ENCODE data around the gene MDK. TPM values are rescaled to one million over a fixed set of nuclear protein-coding genes. Genes with fewer than 3 reads are reported as not detected.

MDK gene
- total RNA-seq = 331 and 336 TPM in 2 replicates
- polyA plus RNA-seq = 893 and 985 TPM in 2 replicates
- polyA plus RNA-seq (2011; cell fraction: cytosol; rRNA removed) = 1,084 and 1,357 TPM in 2 replicates
- polyA plus RNA-seq (2011; cell fraction: nucleus; rRNA removed) = 265 and 313 TPM in 2 replicates
- 568 and 909 TPM in 2 replicates for polyA plus RNA-seq (2012)
- 140 and 146 TPM in 2 replicates for polyA minus RNA-seq
- not detected for polyA minus RNA-seq (2011; cell fraction: cytosol; rRNA and poly(A)+ RNA removed)
- polyA minus RNA-seq (2011; cell fraction: nucleus; rRNA and poly(A)+ RNA removed) = 15.5 and 33.7 TPM in 2 replicates
- Bru-seq, nascent RNA = percentile 73 among the genes with signal in this experiment
- percentile 94 among the genes with signal in this experiment for BruChase-seq, experiment 1, labeled RNA remaining after a 6-hour chase
- percentile 82 among the genes with signal in this experiment for BruChase-seq, experiment 2, labeled RNA remaining after a 2-hour chase
- long read RNA-seq, transcript MDK-206 (4 exons, 1,026 nt) = minor isoform, 79 of 945 reads
- long read RNA-seq, transcript MDK-203 (5 exons, 828 nt) = major isoform, 758 of 945 reads
- long read RNA-seq, transcript MDK-205 (5 exons, 1,166 nt) = minor isoform, 23 of 945 reads
- long read RNA-seq, transcript MDK-202 (5 exons, 951 nt) = minor isoform, 10 of 945 reads
- long read RNA-seq, partial matches to known transcripts = 27 of 945 reads
- long read RNA-seq, other reads (novel, unspliced or antisense) = 44 of 945 reads

GRCh38 chr11:46381048-46381818, at the start of gene MDK:
Gene MDK (plus strand): TSS chr11:46381669. CDS start chr11:46382058, 389 bp downstream.
- DNase-seq (ENCODE audit: low read depth, low spot score) (peak; percentile 37), FAIRE-seq (no peak)
- H3K4me3 ChIP-seq (replicated peaks in 1 of 3; ENCODE audit: insufficient read depth in 1 of 3, low read depth in 1 of 3, low read length in 3 of 3) = peak within 1 kb of the TSS; percentile 63 to 84 (median 72)
- H3K4me2 ChIP-seq (ENCODE audit: insufficient read depth, low read length) = peak within 1 kb of the TSS; percentile 81
- no peaks in the 10 kb centered on the region for H3K79me2 ChIP-seq (ENCODE audit: control insufficient read depth, insufficient read depth, low read length)
- H3K9me1 ChIP-seq (replicated peaks; ENCODE audit: control insufficient read depth, extremely low read depth, insufficient read depth, low read length) = no peaks in the 10 kb centered on the region
- H3K27me3 ChIP-seq (ENCODE audit: control insufficient read depth in 2 of 2, insufficient read depth in 2 of 2, low read length in 2 of 2) = no peaks in the 10 kb centered on the region
- no peaks in the 10 kb centered on the region for H3K9me3 ChIP-seq (replicated peaks; ENCODE audit: control insufficient read depth, insufficient read depth, low read length)
- CTCF ChIA-PET = interaction anchor here (0.7 to 2.2 kb wide), 3 partner anchors 11 to 148 kb away, joined by 3 to 9 read pairs (median 4); partner anchors contain the start of gene CHRM4
- no peaks in the 10 kb centered on the region for H4K20me1 ChIP-seq (replicated peaks; ENCODE audit: control insufficient read depth, extremely low read depth, insufficient read depth, low read length)
- POLR2A ChIA-PET = interaction anchor here (1.4 kb wide), 1 partner anchor 8 kb away, joined by 5 read pairs; no protein-coding TSS in a partner anchor
- intact Hi-C loops (cut with micrococcal nuclease) (loop anchor here (1.0 to 2.0 kb wide), 2 partner anchors 11 to 236 kb away; partner anchors contain the start of genes ATG13 and HARBI1), dilution Hi-C loops (cut with MboI; ENCODE audit: extremely low pct_ligation_motif_present, low sequenced_read_pairs) (no loop called here)
- no TSS peak for BruUV-seq (replicated peaks)
- peak within 1 kb of the TSS; percentile 61 for H3K27ac ChIP-seq (ENCODE audit: insufficient read depth, low read depth, low read length)
- peaks cover 11% of the 10 kb centered on the region for H3K4me1 ChIP-seq (ENCODE audit: control insufficient read depth, extremely low read depth, insufficient read depth, low read length)
- no peak for TF ChIP-seq MYC (IDR thresholded peaks at IDR 0.05; ENCODE audit: low read depth, low read length)
- TF ChIP-seq FOS (IDR thresholded peaks at IDR 0.05; ENCODE audit: borderline replicate concordance, insufficient read depth, low read length) = no peak
- no peak for TF ChIP-seq CTCF (IDR thresholded peaks at IDR 0.05; ENCODE audit: extremely low read depth in 1 of 2, insufficient read depth in 1 of 2, low read depth in 1 of 2, low read length in 2 of 2)
- TF ChIP-seq POLR2A (IDR thresholded peaks at IDR 0.05; ENCODE audit: low read depth, low read length) = no peak
- no peak for TF ChIP-seq JUN (IDR thresholded peaks at IDR 0.05; ENCODE audit: borderline replicate concordance, insufficient read depth, insufficient read length, low read depth)
- no peak for TF ChIP-seq EZH2 (IDR thresholded peaks at IDR 0.05; ENCODE audit: borderline replicate concordance, low read depth, low read length, severe bottlenecking)
- no peak for TF ChIP-seq POLR2AphosphoS5 (IDR thresholded peaks at IDR 0.05; ENCODE audit: insufficient read depth, low read depth, low read length)
- no peak for TF ChIP-seq MAX (IDR thresholded peaks at IDR 0.05; ENCODE audit: insufficient read depth, insufficient read length)
- no peak for TF ChIP-seq GATA2 (IDR thresholded peaks at IDR 0.05; ENCODE audit: insufficient read depth, insufficient read length, low read depth, low read length)
- H3K36me3 ChIP-seq (ENCODE audit: control insufficient read depth in 2 of 2, extremely low read depth in 1 of 2, insufficient read depth in 2 of 2, low read length in 2 of 2) = peaks cover 3 to 17% of the 10 kb centered on the region in 2 experiments
- peak within 1 kb of the TSS; percentile 55 for H2AFZ ChIP-seq (ENCODE audit: low read depth, low read length)
- peak within 1 kb of the TSS; percentile 80 for H3K9ac ChIP-seq (replicated peaks; ENCODE audit: extremely low read depth, insufficient read depth, low read length)
